Coronary artery (tissue), 2 donors: ENCODE data around the gene TOMM40L.
"Not testable (repeated sequence)": the region's sequence is repeated elsewhere in the genome, so short reads cannot be mapped to it uniquely, and the experiment has no call there.

Experiments used
- DNase-seq: peaks from one replicate; pipeline ENCODE4 v3.0.0-alpha.2; 2017; ENCODE audit warnings: low spot score
- H3K27ac ChIP-seq, 2 donors: fragments of 200-600 bp; sonication (generic); one replicate each; pipeline ENCODE4 v1.5.1; 2016 to 2019
- H3K4me3 ChIP-seq: fragments of 200-600 bp; sonication (generic); 2 replicates; pipeline ENCODE4 v1.5.1; 2016; ENCODE audit warnings: mild to moderate bottlenecking, moderate library complexity
- CTCF ChIP-seq: fragments of 200-600 bp; sonication (generic); IDR thresholded peaks from one replicate; pipeline ENCODE4 v1.5.1; 2019; ENCODE audit warnings: antibody characterized with exemption

Gene TOMM40L

GRCh38 chr1:161223805-161224694 is 1.8 kb upstream of the TOMM40L start:
- Histone ChIP-seq H3K27ac (no peak overlapping the region), H3K4me3 (no peak overlapping the region)
- no peak for TF ChIP-seq CTCF
- DNase-seq = no peak

GRCh38 chr1:161224695-161225087 is 1.2 kb upstream of the TOMM40L start:
- H3K4me3 ChIP-seq, H3K27ac ChIP-seq: not testable (repeated sequence)

GRCh38 chr1:161225178-161225533 is 704 bp upstream of the TOMM40L start:
- no peak for TF ChIP-seq CTCF
- Histone ChIP-seq H3K27ac (peak overlapping the region in 1 of 2 donors; percentile 65), H3K4me3 (peak overlapping the region; percentile 10)
- DNase-seq = no peak

More at GRCh38 chr1:161224695-161225087, 1.2 kb upstream of the TOMM40L start:
- not testable (repeated sequence) for DNase-seq

GRCh38 chr1:161226320-161226711 is 456 bp downstream of the TOMM40L start:
- H3K27ac ChIP-seq = peak overlapping the region; percentile 51 to 85
- TF ChIP-seq CTCF = no peak
- DNase-seq = no peak
- peak overlapping the region; percentile 95 for H3K4me3 ChIP-seq

GRCh38 chr1:161226759-161227158 is 899 bp downstream of the TOMM40L start:
- no peak for DNase-seq
- Histone ChIP-seq H3K4me3 (peak overlapping the region; percentile 95), H3K27ac (peak overlapping the region in 1 of 2 donors; percentile 85)
- no peak for TF ChIP-seq CTCF

GRCh38 chr1:161227196-161227871 is 1.5 kb downstream of the TOMM40L start:
- Histone ChIP-seq H3K27ac (peak overlapping the region in 1 of 2 donors; percentile 85), H3K4me3 (peak overlapping the region; percentile 95)
- TF ChIP-seq CTCF = peak; percentile 90
- DNase-seq = peak; percentile 86

- Histone ChIP-seq H3K27ac (peak overlapping the region in 1 of 2 donors; percentile 85), H3K4me3 (peak overlapping the region; percentile 95)
- DNase-seq = no peak
- TF ChIP-seq CTCF = no peak
Observed at GRCh38 chr1:161228032-161228431, 2.2 kb downstream of the TOMM40L start.
